HG02642 (cell line): ENCODE measurements around the gene SEPTIN5.

ENCODE experiments used
- ATAC-seq: cut with Tn5 transposase; IDR thresholded peaks from one replicate; pipeline ENCODE4 v1.9.1; 2021; ENCODE audit warnings: mild to moderate bottlenecking; ENCODE audit not compliant: unreplicated experiment, poor library complexity

SEPTIN5 gene

DNA sequence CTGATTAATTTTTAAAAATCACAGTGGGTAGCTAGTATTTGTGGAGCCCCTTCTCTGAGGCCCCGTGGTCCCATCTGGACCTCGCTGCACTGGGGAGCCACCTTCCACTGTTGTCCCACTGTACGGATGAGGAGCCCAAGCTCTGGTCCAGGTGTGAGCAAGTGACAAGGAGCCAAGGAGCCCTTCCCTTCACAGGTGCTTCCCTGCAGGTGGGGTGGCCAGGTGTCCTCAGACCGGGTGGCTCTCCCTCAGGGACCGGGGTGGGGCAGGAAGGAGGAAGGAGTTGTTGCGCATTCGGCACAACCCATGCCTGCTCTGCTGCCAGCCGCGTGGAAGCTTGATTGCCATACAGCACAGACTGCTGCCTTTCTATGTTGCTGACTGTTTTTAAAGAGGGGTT lies 10.4 kb upstream of the SEPTIN5 start:
- no peak for ATAC-seq

DNA sequence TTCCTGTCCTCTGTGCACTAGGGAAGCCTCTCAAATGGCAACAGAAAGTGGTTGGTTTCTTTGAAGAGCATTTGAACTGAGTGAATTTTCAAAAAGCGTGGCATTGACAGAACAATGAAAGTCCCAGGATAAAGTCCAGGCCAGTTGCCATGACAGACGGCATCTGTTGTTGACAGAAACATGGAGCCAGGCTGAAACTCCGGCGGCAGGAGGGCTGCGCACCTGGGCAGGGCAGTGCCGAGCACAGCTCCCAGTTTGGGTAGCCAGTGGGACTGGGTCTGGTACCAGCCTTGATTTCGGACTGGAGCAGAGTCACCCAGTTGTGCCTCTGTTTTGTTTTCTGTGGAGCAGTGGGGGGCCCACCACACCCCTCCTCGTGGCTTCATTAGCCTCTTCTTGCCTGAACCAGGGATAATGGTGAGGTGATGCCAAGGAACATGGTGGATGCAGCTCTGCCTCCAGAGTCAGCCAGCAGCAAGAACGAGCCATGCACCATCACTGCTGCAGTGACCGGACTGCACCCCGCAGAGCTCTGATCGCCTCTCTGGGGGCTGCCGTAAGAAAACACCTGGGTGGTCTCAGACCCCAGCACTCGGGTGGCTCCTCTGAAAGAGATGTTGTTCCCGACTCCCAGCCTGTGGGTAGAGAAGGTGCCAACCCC lies 9.8 kb upstream of the SEPTIN5 start:
- no peak for ATAC-seq

DNA sequence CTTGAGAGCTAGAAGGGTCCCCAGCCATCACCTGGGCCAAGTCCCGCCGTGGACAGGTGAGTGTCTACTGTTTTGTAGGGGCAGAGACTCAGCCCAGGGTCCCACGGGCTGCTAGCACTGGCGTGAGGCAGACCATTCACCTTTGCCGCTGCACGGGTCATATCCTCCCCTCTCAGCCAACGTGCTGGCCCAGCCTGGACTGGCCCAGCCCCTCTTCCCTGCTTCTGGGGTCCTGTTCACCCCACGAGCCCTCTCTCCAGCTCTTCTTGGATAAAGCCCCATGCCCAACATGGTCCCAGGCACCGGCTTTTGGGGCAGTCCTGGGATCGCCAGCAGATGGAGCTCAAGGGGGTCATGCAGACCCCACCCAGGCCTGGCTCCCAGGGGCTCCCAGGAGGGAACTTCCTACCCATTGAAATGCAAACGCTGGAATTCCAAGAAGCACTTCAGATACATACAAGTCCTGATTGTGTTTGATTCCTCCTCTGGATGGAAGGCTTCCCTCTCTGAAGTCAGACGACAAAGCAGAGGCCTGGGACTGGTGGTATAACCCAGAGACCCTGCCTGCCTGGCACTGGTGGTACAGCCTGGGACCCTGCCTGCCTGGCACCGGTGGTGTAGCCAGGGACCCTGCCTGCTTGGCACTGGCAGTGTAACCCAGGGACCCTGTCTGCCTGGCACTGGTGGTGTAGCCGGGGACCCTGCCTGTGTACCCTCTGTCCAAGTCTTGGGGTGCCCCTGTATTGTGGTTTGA lies 8.9 kb upstream of the SEPTIN5 start:
- ATAC-seq = no peak

DNA sequence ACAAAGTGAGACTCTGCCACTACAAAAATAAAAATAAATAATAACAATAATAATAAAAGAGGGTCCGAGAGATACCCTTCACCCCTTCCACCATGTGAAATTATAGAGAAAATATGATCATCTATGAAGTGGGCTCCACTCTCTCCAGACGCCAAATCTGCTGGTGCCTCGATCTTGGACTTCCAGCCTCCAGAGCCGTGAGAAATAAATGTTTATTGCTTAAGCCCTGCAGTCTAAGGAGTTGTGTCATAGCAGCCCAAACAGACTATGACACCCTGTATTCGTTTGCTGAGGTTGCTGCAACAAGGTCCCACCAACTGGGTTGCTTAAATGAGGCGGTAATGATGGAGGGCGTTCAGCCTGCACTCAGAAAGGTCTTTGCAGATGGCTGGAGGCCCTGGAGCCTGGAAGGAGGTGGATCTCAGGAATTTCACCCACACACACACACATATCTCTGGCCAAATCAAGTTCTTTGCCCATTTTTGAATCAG lies 7.6 kb upstream of the SEPTIN5 start:
- no peak for ATAC-seq

DNA sequence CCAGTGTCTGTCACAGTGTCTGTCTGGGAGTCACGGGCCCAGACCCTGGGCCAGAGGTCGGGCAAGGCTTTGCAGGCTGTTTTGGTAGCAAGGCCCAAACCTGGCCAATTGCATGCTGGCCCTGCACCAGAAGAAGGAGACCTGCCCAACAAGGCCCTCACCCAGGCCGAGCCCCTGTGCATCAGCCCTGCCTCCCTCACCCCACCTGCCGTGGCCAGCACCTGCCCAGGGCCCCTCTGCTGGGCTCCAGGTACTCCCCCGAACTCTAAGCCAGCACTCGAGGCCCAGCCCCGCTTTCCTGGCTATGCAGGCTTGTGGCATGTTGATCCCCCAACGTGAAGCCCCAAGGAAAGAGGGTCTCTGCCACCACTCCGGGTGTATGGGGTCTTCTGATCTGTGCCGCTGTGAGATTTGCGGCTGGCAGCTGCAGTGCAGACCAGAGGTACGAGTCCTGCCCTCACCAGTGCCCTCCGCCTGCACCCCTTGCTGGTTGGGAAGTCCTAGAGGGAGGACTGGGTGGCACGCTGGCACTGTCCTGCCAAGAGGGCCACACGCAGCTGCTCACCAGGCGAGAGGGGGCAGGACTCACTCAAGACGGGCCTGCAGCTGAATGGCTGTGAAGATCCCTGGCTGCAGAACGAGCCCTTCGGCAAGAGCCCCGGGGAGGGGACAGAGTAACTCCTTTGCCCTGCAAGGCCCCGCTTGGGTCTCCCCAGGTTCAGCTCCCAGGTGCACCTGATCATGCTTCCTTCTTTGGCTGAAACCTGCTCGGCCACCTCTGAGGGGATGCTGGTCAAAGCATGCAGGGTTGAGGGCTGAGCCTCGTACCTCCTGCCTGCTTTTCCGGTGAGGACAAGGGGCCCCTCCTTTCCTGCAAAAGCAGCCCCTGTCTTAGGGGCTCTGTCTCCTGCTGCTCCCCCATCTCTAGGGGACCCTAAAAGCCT lies 6.7 kb upstream of the SEPTIN5 start:
- ATAC-seq = no peak

DNA sequence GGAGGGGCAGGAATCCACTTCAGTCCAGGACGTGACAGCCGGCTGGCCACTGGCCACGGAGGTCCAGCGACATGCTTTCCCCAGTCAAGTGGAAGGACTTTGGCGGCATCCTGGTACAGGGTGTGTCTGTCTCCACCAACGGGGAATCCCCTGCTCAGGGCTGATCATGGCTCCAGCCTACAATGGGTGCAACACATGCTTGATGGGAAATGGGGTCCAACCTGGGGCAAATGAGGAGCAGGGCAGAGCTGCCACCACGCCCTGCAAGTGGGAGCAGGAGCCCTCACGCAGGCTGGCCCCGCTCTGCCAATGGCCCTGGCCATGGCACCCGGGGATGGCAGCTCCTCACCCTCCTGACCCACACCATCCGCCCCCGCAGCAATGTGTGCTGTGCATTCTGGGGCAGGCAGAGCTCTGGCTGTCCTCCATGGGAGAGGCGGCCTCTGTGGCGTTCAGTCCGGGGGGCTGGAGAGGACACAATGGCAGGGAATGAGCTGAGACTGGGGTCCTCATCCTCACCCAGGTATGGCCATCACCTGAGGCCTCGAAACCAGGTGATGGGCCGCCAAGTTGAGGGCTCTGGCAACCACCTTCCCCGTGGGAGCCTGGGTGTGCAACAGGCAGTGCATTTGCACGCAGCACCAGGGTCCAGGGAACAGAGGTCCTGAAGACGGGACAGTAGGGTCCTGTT lies 5.8 kb upstream of the SEPTIN5 start:
- no peak for ATAC-seq

DNA sequence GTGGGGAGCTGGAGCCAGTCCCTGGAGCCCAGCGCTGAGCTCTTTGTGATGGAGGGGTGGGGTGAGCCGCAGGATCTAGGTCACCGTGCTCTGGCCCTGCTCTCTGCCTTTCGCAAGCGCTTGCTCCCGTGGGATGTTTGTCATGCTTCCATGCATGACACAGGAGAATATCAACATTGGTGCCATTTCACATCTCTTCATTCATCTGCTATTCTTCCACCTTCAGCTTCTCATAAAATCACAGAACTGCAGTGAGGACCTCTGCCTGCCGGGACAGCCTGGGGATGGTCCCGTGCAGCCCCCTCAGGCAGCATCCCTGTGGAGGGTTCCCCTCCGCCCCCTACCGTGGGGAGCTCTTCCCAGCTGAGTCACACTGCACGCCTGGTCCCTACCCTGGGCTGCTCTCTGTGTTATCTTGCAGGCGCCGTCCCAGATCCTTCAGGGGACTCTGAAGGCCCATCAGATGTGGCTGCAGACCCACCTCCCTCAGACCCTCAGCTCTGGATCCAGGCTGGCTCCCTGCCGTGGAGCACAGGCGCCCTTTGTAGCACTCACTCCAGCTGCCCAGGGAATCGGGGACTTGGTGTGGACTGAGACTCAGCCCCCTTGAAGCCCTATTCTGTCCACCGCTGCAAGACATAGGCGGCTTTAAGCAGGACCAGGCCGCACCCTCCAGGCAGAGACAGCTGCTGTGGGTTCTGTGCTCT lies 5.1 kb upstream of the SEPTIN5 start:
- ATAC-seq = no peak

DNA sequence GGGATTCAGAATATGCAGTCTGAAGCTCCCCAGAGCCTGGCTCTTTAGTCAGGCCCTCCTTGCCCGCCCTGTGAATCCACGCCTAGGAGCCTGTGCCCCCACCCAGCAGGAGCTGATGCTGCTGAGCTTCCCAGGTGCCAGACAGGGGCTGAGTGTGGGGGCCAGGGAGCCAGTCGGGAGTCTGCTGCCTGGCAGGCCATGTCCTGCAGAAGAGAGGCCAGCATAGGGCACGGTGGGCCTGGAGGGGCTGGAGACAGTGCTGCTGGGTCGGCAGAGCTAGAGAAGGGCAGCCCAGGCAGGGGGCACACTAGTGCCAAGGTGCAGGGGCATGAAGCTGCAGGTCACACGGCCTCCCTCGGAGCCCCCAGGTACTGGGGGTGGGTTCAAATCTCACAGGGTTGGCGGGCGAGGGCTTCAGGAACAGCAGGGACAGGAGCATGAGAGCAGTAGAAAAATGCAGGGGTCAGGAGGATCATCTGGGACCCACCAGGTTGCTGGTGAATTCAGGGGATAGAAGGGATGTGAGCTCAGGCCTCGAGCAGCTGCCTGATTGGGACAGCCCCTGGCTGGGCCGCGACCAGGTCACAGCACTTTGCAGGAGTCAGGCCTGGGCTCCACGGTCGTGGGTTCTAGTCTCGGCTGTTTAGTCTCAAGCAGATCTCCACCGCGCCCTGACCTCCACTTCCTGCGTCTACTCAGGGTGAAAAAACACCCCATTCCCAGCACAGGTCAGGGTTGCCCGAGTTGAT lies 4.1 kb upstream of the SEPTIN5 start:
- no peak for ATAC-seq

DNA sequence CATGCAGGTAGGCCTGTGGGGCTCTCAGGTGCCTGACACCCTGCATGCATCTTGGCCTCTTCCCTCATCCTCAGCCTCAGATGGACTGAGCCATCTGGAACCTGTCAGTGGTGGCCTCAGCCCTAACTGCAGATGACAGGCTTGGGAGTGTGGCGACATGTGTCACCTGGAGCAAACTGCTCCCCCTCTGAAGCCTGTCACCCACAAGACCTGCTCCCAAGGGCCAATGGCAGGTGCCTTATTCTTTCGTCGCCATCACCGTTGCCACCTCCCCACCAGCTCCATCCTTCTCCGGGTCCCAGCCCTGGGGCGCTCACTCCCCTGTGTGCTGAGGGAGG lies 3.6 kb upstream of the SEPTIN5 start:
- ATAC-seq = no peak

DNA sequence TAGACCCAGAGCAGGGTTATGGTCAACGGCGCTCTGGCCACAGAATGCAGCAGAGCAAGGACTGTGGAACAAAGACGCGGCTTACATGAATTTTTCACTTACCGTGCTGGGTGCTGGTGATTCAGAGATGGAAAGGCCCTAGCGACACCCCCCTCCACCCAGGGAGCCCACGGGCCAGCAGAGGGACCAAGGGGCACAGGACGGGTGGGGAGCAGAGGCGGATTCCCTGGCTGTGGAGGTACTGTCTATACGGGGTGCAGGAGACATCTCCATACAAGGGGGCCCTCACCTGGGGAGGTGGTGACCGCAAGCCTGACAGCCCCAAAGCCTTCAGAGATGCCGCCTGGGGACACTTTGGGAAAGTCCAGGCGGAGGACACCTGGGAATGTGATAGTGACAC lies 1.1 kb upstream of the SEPTIN5 start:
- ATAC-seq = no peak

DNA sequence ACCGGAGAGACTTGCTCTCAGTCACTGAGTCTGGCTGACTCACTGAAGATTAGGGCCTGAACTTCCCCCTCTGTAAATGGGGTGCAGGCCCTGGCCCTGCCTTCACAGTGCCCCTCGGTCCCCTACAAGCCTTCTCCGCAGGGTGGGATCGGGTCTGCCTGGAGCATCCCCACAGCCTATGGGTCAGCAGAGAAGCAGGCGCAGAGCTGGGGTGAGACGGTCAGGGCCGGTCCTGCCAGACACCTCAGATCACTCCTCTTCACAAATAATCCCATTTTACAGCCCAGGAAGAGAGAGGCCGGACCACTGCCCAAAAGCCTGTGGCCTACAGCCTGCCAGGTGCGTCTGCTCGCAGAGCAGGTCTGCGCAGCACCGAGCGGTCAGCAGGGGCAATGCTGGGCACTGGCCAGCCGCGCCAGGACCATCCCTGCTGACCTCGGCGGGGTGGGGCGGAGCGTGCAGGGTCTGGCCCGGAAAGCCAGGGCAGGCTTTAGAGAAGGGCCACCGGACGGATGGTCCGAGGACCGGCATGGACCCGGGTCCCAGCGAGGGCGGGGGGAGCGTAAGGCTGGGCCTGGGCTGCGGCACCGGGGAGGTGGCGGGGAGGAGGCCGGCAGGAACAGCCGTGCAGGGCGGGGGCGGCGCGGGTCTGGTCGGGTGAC lies 522 bp upstream of the SEPTIN5 start:
- no peak for ATAC-seq

DNA sequence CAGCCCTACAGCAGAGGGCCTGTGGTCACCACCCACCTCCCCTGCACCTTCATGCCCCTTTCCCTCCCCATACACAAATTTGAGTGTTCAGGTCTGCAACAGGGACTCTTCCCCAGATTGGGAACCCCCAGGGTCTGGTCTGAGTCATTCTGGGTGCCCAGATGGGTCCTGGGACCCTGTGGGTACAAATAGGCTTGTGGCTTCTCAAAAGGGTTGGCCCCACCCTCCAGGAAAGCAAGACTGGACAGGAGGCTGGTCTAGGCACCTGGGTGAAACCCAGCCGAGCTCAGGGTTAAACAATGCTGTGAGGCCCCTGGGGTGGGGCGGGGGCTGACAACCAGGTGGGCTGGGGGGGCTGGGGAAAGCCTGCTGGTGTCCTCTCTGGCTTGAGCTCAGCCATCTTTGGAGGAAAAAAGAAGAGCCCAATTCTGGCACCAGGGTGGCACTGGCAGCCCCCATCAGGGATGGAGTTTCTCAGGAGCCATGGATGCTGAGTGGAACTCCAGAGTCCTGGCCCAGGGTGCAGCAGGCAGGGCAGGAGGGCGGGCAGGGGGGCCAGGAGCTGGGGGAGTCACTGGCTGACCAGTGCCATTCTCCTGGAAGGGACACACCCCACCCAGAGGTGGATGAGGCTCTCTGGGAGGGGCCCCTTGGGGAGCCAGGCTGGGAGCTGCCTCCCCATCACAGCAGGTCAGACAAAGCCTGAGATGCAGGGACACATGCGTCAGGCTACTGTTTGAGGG lies 1.1 kb downstream of the SEPTIN5 start:
- ATAC-seq = no peak

DNA sequence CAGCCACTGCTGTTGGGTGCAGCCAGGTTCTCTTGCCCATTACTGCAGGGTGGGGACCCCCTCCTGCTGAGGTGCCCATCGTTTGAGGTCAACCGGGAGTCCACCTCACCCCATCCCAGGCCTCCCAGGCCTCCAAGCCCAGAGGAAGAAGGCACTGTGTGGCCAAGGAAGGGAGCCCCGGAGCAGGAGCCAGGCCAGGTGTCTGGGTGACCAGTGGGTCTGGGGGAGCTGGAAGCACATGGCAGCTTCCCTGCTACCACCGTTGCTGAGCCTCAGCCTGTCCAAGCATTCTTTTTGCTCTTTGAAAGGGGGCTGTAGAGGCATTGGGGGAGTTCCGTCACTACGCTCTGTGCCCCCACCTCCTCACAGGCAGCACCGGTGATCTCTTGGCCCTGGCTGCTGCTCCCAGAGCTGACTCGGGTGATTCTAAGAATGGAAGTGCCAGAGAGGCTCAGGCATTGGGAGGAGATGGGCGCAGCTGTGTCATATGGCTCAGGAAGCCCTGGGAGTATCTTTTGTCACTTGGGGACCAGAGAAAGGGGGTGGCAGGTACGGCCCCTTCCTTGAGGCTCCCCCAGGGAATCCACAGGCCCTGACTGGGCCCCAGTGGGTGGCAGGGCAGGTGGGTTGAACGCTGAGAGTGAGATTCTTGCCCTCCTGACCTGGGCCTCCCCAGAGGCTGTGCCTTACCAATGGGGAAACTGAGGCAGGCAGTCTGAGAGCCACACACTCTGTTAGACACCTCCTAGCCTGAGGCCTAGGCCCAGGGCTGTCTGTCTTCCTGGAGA lies 1.9 kb downstream of the SEPTIN5 start:
- no peak for ATAC-seq

DNA sequence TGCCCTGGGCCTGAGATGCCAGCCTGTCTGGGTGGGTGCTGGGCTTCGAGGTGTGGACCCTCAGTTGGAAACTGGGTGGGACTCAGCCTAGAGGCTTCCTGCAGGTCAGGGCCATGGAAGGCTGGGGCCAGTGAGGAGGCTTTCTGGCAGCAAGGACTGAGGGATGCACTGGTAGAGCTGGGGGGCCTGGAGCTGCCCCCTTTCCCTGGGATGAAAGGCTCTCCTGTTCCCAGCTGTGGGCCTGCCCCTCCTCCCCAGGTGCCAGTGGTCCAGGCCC lies 2.5 kb downstream of the SEPTIN5 start:
- ATAC-seq = no peak

DNA sequence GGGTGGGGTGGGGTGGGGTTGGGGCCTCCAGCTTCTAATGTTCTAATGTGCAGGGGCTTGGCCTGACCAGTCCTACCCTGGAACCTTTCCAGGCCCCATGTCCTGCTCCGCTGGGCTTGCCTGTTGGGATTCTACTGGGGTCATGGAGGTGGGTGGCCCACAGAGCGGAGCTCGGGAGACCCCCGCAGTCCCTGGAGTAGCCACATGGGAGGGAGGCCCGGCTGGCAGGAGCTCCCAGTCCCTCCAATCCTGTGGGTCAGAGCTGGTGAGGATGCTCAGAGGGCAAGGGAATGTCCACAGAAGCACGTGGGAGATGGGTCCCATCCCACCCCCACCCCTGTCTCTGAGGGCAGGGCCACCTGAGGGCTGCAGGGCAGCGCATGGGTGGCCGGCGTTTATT lies 2.9 kb downstream of the SEPTIN5 start:
- no peak for ATAC-seq

DNA sequence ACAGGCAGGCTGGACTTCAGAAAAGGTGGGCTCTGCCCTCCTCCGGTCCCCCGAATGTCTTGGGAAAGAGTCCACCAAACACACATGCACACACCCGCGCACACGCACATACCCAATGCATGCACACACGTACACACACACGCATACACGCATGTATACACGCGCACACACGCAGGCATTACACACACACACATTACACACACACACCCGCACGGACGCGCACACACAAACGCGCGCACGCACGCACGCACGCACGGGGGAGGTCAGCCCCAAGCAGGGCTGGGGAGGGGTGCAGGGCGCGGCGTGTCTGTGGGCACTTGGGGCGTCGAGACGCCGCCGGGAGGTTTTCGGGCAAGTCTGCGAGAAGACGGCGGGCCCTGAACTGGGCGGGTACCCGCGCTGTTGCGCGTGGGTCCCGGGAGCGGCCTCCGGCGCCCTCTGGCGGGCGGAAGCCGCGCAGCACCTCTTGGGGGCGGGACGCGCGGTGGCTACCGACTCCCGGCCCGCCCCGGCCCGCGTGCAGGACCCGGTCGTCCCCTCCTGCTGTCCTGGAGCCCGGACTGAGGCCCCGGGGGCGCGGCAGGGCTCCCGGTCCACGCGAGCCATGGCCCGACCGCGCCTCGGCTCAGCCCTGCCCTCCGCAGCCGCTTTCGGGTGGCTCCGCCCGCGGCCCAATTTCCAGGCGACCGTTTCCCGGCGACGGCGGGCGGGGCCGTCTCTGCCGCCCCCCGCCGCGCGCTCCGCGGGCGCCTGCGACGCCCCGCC lies 3.6 kb downstream of the SEPTIN5 start:
- ATAC-seq = no peak
